Fibroblast of villous mesenchyme (primary cell): ENCODE results near the gene TCN1. TPM values are rescaled to one million over a fixed set of nuclear protein-coding genes. Genes with fewer than 3 reads are reported as not detected.
"Not testable (repeated sequence)": the region's sequence is repeated elsewhere in the genome, so short reads cannot be mapped to it uniquely, and the experiment has no call there.

ENCODE experiments used
- DNase-seq: peaks from one replicate; pipeline ENCODE4 v3.0.0-alpha.2; 2010; ENCODE audit warnings: low read depth
- H3K4me3 ChIP-seq: 2 replicates; pipeline ENCODE4 v1.5.1; 2011; ENCODE audit warnings: low read depth, mild to moderate bottlenecking, low read length
- CTCF ChIP-seq: IDR thresholded peaks from 2 replicates; pipeline ENCODE4 v1.5.1; 2012; ENCODE audit warnings: low read depth, mild to moderate bottlenecking, low read length; ENCODE audit not compliant: insufficient read depth
- total RNA-seq: library from RNA; depleted of rRNA; stranded (reverse); fragments of >200 nt; gene quantifications from 2 replicates; pipeline ENCODE4 v1.2.3, GENCODE V29; 2012

Gene TCN1
- total RNA-seq, 1 donor = not detected

- DNase-seq = no peak
- no peak overlapping the region for H3K4me3 ChIP-seq
- no peak for TF ChIP-seq CTCF
Observed at GRCh38 chr11:59818572-59818971, 47.7 kb downstream of the TCN1 start.

GRCh38 chr11:59816434-59816833 is 49.9 kb downstream of the TCN1 start:
- not testable (repeated sequence) for DNase-seq

GRCh38 chr11:59815754-59816153 is 50.5 kb downstream of the TCN1 start:
- DNase-seq = no peak
- no peak for TF ChIP-seq CTCF

More at GRCh38 chr11:59816434-59816833, 49.9 kb downstream of the TCN1 start:
- not testable (repeated sequence) for H3K4me3 ChIP-seq

GRCh38 chr11:59814021-59814420 is 52.3 kb downstream of the TCN1 start:
- H3K4me3 ChIP-seq = peak overlapping the region; percentile 36
- no peak for TF ChIP-seq CTCF
- DNase-seq = peak; percentile 29

More at GRCh38 chr11:59815754-59816153, 50.5 kb downstream of the TCN1 start:
- H3K4me3 ChIP-seq = no peak overlapping the region

- H3K4me3 ChIP-seq = no peak overlapping the region
- no peak for TF ChIP-seq CTCF
- no peak for DNase-seq
Observed at GRCh38 chr11:59813364-59813763, 52.9 kb downstream of the TCN1 start.

- TF ChIP-seq CTCF = no peak
- no peak for DNase-seq
- H3K4me3 ChIP-seq = no peak overlapping the region
Observed at GRCh38 chr11:59812220-59812619, 54.1 kb downstream of the TCN1 start.

- no peak for TF ChIP-seq CTCF
- peak overlapping the region; percentile 100 for H3K4me3 ChIP-seq
- no peak for DNase-seq
Observed at GRCh38 chr11:59810911-59811259, 55.4 kb downstream of the TCN1 start.
